Stimulated activated CD4-positive, alpha-beta T cell treated with anti-CD3 and anti-CD28 coated beads, Interleukin-4, amount 100 ng/mL, for 48 hours (primary cell): Measurements from ENCODE around the gene GARIN5B.

Experiments used
- DNase-seq, 2 donors: peaks; one replicate each; pipeline ENCODE4 v3.0.0-alpha.2; 2020; ENCODE audit warnings: low read depth in 2 of 2

The GARIN5B gene

DNA sequence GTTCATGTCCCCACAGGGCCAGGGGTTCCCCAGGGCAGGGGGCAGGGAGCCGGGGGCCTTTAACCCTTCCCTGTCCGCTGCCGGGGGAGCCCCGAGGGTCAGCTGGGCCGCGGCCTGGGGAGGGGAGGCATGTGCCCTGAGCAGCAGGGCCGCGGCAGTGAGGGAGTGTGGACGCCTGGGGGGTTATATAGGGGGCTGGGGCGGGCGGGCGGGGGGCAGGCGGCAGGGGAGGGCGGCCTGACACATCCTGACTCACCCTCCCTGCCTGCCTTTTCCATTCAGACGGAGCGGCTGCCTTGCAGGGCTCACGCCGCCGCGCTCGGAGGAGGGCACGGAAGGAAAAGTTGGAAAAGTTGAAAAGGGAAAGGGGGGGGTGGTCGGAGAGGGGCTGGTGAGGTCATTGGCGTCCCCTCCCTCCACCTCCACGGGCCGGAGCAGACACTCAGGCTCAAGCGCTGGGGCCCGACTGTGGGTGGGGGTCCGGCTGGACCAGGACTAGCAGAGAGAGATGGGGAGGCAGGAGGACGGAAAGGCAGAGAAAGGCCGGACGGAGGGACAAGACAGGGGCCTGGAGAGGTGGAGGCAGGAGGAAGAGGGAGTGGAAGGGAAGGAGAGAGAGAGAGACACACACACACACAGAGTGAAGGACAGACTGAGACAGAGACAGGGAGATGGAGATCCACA, 7.4 kb upstream of the GARIN5B start, which contains the start of gene IL11:
TSS of gene IL11 (minus strand) at position 159 of the 684 bp plus-strand sequence. CDS start at position 6, 153 bp downstream.
- no peak for DNase-seq

GRCh38 chr19:55369653-55370304, 6.7 kb upstream of the GARIN5B start:
- DNase-seq = no peak

DNA sequence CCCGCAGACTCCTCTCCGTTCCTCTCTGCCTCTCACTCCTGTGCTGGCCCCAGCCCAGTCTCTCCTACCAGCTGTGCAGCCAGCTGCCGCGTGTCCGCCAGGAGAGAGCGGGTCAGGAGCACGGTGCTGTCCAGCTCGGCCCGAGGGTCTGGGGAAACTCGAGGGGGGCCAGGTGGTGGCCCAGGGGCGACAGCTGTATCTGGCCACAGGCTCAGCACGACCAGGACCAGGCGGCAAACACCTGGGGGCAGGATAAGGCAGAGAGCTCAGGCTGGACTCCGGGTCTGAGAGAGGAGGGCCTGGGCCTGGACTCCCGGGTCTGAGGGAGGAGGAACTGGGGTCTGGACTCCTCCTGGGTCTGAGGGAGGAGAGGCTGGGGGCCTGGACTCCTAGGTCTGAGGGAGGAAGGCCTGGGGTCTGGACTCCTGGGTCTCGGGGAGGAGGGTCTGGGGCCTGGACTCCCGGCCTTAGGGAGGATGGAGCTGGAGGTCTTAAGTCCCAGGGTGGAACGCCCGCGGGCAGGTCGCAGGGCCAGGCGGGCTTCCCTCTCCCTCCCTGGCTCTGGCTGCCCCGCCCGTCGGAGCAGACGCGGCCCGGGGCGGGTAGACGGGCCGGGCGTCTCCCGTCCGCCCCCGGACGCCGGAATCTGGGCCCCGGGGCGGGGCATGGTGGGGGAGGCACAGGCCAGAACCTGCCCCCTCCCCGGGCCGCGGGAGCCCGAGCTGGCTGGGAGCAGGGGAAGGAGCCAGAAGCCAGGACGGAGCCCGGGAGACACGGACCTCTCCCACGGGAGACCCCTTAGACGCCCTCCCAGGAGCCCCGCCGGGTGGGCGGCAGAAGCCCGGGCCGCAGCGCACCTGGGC, 5.9 kb upstream of the GARIN5B start:
- no peak for DNase-seq

DNA sequence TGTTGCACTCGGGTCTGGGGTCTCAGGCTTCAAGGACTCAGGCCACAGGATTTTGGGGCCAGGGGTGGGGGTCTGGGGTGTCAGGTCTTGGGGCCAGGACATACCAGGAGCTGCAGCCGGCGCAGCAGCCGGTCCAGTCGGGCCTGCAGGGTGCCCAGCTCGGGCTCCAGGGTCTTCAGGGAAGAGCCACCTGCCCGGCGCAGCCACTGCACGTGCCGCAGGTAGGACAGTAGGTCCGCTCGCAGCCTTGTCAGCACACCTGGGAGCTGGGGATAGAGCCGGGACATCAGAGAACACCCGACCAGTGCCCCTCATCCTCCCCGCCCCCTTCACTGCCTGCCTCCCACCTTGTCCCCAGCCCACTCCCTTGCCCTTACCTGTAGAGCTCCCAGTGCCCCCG, 5.0 kb upstream of the GARIN5B start:
- DNase-seq = no peak

- no peak for DNase-seq
Observed at GRCh38 chr19:55366790-55367189, 3.7 kb upstream of the GARIN5B start.

- no peak for DNase-seq
Observed at GRCh38 chr19:55365964-55366363, 2.9 kb upstream of the GARIN5B start.

DNA sequence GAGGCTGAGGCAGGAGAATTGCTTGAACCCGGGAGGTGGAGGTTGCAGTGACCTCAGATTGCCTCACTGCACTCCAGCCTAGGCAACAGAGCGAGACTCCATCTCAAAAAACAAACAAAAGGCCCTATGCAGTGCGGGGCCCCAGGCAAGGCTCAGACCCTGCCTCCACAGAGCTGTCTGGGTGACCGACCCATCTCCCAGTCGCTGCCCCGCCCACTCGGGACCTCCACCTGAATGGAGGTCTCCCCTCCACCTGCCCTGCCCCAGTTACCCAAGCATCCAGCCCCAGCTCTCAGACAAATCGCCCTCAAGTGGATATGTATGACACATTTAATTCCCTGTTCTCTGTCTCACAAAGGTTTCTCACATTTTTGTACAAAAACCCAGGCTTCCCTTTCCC, 2.2 kb upstream of the GARIN5B start:
- no peak for DNase-seq

DNA sequence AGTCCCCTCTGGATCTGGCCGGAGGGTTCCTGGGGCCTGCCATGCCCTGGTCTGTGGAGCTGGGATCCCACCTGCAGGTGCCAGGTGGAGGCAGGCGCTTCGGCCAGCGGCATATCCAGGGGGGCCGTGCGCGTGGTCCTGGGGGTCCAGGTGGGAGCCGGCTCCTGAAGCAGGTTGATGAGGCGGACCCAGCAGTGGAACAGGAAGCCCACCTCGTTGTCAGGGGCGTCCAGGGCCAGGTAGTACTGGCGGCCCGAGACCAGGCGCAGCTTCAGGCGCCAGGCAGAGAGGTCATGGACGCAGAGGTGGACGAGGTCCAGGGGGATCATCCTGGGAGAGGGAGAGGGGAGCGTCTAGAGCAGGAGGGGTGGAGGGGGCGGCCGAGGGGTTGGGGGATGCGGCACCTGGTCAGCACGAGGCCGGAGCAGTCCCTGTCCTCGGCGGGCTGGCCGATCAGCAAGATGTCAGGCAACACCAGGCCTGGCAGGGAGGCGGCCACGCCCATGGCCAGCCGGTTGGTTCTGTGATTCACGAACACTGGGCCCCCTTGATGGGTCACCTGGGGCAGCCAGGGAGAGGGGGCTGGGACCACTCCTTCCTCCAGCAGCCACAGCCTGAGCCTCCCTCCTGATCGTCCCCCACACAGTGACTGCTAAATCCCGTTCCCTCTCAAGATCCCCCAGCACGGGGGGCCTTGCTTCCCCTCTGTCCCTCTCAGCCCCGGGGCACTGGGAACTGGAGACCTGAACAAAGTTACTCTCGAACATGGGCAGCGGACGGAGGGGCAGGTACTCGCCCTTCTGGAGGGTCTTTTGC, 678 bp downstream of the GARIN5B start:
- DNase-seq = no peak

DNA sequence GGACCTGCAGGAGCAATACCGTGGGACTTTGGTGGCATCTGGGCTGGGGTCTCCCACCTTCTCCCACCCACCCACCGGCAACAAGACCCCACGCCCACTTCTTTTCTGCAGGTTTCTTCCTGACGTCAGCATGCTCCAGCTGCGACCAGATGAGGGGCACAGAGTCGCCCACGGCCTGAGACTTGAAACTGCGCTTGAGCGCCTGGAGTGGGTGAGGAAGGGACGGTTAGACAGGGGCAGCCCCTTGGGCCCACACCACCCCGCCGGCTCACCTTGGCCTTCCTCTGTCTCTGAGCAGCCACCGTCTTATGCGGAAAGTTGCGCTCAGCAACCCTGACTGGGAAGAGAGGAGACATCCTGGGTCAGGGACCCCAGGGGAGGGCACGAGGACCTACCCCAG, 2.2 kb downstream of the GARIN5B start:
- DNase-seq = no peak

DNA sequence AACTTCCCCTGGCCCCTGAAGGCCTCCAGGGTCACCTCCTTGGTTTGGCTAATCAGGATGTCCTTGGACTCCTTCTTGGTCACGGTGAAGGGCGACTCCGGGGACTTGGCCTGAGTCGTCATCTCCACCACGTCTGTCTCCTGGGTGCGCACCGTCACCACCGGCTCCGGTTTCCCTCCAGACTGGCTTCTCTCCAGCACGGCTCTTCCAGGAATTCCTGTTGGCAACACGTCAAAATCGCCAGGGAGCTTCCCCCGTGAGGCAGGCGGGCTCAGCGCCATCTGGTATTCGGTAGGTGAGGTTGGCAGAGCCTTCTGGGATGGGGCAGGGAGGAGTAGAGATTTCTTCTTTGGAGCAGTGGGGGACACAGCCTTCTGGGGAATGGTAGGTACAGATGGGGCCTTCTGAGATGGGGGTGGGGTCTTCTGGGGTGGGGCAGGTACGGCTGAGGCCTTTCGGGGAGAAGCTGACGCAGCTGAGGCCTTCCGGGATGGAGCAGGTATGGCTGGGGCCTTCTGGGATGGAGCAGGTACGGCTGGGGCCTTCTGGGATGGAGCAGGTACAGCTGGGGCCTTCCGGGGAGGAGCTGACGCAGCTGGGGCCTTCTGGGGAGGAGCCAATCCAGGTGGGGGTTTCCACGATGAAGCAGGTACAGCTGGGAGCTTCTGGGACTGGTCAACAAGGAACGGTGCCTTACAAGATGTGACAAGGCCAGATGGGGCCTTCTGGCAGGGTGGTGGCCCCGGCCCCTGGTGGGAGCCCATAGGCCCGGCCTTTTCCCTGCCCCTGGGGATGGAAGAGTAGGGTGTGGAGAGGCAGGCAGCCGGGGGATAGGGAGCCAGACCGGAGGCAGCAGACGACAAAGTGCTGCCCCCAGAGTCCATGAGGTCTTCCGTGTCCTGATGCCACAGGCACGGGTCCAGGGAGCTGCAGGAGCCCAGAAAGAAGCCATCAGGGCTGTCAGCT, 3.8 kb downstream of the GARIN5B start:
- no peak for DNase-seq

DNA sequence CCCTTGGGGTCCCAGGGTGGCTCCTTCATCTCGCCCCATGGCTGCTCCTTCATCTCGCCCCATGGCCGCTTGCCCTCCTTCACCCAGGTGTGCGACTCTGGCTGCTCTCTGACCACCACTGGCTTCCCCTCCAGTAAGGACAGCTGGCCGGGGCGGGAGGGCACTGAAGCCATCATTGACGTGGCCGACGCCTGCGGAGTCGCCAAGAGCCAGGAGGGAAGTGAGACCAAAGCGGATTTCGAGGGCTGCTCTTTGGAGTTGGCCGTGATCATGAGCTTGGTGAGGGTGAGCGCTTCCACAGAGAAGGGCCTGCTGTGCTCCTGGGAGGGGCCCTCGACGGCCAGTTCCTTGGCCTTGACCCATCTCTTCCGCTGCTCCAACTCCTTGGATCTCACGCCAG, 4.6 kb downstream of the GARIN5B start:
- DNase-seq = no peak

DNA sequence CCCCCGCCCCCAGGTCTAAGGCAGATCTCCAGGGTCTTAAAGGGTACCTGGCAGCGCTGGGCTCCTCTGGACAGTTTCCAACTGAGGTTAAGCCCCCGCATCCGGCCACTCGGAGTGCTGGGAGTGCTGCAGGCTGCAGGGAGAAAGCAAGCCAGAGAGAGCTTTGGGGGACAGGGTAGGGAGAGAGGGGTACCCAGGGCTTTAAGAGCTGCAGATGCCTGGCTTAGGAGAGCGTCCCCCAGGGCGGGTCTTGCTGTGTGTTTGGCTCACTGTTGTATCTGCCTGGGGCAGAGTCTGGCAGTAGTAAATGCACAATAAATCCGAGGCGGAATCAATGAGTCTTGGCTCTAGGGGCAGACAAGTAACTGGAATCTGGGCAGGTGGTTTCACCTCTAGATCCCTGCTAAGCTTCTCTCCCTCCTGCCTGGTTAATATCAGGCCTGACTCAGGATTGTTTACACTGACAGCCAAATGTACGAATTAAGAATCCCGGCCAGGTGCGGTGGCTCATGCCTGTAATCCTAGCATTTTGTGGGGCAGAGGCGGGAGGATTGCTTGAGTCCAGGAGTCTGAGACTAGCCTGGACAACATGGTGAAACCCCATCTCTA, 7.7 kb downstream of the GARIN5B start:
- DNase-seq = no peak

DNA sequence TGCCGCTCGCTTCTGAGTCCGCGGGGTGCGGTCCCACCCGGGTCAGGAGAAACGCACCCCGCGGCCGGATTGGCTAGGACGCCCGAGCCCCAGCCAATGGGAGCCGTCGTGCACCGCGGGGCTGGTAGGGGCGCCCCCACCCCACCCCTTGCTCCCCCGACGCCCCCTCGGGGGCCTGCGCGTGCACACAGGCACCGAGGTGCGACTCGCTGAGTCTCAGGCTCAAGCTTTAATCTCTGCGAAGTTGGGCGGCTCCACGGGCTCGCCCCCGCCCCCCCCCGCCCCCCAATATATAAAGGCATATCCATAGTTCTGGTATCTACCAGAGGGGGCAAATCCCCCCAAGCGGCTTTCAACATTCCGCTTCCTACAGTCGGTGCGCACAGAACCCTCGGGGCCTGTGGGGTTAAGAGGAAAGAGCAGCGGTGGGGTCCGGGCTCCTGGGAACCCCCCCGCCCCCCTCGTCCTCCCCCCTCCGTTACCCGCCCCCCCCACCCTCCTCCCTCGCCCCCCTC, 8.3 kb downstream of the GARIN5B start, which contains the start of gene COX6B2:
TSS of gene COX6B2 (minus strand) at position 22 of the 515 bp plus-strand sequence. CDS start 198 bp downstream, outside the sequence.
- no peak for DNase-seq

DNA sequence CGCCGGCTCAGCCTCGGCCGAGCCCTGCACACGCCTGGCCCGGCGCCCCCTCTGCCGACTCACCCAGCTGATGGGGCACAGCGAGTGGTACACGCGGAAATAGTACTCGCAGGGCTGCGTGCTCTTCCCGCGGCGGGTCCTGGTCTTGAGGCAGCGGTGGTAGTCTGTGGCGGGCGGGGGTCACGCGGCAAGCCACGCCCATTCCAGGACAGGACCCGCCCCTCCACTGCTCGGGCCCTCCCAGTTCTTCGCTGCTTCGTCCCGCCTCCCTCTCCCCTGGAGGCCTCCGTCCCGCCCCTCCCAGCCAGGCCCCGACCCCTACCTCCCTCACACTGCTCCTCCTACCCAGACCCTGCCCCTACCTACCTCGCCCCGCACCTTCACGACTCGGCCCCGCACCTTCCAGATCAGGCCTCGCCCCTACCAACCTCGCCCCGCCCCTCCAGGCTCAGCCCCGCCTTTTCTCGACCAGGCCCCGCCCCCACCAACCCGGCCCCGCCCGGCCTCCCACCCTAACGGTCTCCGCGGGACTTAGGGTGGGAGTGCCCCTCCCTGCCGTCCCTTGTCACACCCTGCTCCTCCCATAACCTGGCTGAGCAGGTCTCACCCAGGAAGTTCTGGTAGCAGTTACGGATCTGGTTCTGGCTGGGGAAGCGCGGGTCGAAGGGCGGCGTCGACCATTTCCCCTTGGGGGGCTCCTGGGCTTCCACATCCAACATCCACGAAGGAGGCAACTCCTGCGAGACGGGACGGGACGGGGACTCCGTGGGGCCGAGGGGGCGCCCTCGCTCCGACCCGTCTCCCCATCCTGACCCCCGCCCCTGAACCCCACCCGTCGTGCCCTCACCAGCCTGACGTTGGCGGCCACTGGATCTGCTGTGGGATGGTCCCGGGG, 9.0 kb downstream of the GARIN5B start:
- peak; percentile 45 to 54 for DNase-seq

DNA sequence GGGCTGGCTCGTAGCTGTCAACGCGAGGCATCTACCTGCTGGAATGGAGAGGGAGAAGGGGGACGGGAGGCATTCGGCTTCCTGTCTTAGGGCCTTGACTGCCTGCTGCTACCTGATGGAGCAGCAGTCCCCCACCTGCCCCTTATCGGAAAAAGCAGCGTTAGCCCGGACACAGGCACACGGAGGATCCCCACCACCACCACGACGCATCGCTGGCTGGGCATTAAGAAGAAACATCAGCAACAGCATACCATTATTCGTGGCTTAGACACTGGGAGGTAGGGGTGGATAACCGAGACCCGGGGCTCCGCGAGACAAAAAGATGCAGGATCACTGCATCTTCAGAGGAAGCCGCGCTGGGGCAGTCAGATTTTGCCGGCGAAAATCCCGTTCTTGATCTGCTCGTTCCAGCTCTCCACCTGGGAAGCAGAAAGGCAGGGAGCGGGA, 9.7 kb downstream of the GARIN5B start:
- DNase-seq = no peak

GRCh38 chr19:55352549-55353145, 10.4 kb downstream of the GARIN5B start:
- no peak for DNase-seq

DNA sequence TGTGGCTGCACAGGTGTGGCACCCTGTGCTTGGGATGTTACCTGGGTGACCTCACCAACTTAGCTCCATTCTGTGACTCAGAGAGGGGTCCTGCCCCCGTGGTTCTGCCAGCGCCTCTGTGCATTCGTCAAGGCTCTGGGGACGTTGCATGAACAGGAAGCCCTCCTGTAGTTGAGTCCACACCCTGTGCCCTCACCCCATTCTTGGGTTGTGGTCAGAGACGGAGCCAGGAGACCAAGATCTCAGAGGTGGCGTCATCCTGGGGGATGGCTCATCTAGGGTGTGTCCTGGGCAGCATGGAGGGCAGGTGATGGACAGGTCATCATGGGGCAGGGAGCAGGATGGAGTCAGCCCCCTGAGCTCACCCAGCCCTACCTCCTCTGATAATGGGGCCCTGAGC, 11.0 kb downstream of the GARIN5B start:
- no peak for DNase-seq

- no peak for DNase-seq
Observed at GRCh38 chr19:55350620-55351315, 12.3 kb downstream of the GARIN5B start.
